ENCODE results near the gene CTSC. TPM values are rescaled to one million over a fixed set of nuclear protein-coding genes. Genes with fewer than 3 reads are reported as not detected.

CTSC gene
- total and polyA plus RNA-seq, 9 of the 15 experiments (the other 6 are each of a cell fraction or from before 2014, with no cell fraction given), result 113 to 403 (median 187) TPM

GRCh38 chr11:88378422-88379066, 41.0 kb upstream of the CTSC start (continued):
- TF ChIP-seq BCLAF1 (IDR thresholded peaks at IDR 0.05; ENCODE audit: borderline replicate concordance in 1 of 2, control insufficient read depth in 1 of 2, low read depth in 2 of 2, low read length in 1 of 2) (no peak), E2F5 (CRISPR knock-in tag; IDR thresholded peaks at IDR 0.05) (no peak), CBX1 (IDR thresholded peaks at IDR 0.05; ENCODE audit: low read depth) (no peak), KLF6 (CRISPR knock-in tag; IDR thresholded peaks at IDR 0.05; ENCODE audit: borderline replicate concordance) (peak; percentile 56; the same call in 1 of the 2 replicates), KLF16 (IDR thresholded peaks at IDR 0.05) (no peak), NRF1 (conservative IDR thresholded peaks at IDR 0.05 in 1 of 2, IDR thresholded peaks at IDR 0.05 in 1 of 2) (no peak), PBX2 (CRISPR knock-in tag; IDR thresholded peaks at IDR 0.05; ENCODE audit: low read depth) (no peak), PBX2 (tag; conservative IDR thresholded peaks at IDR 0.05; ENCODE audit: low read depth) (no peak), BACH1 (tag; IDR thresholded peaks at IDR 0.05) (no peak), NR0B1 (IDR thresholded peaks at IDR 0.05; ENCODE audit: partially characterized antibody) (no peak), ZMIZ1 (IDR thresholded peaks at IDR 0.05; ENCODE audit: low read depth in 2 of 2, low read length in 2 of 2) (no peak), THRAP3 (IDR thresholded peaks at IDR 0.05; ENCODE audit: borderline replicate concordance) (no peak), HMGN3 (IDR thresholded peaks at IDR 0.05; ENCODE audit: borderline replicate concordance, extremely low read depth, insufficient read length, low read depth, low read length) (no peak), ZNF699 (CRISPR knock-in tag; IDR thresholded peaks at IDR 0.05; ENCODE audit: insufficient replicate concordance) (no peak)

Data from K562 (cell line).